Mesothelial cell of epicardium (in vitro differentiated cells): Measurements from ENCODE around the gene BLTP2. TPM values are rescaled to one million over a fixed set of nuclear protein-coding genes. Genes with fewer than 3 reads are reported as not detected.

ENCODE experiments used
- DNase-seq, 2 experiments: peaks; one replicate each; pipeline ENCODE4 v3.0.0; 2021; ENCODE audit warnings: low spot score in 2 of 2; ENCODE audit not compliant: unreplicated experiment in 2 of 2
- H3K27ac Mint-ChIP-seq: 2 replicates; pipeline ENCODE4 v1.8.0; 2021; ENCODE audit warnings: mixed read lengths
- H3K27me3 Mint-ChIP-seq: 2 replicates; pipeline ENCODE4 v1.8.0; 2021; ENCODE audit warnings: low read depth, mixed read lengths
- H3K36me3 Mint-ChIP-seq: 2 replicates; pipeline ENCODE4 v1.8.0; 2021; ENCODE audit warnings: mixed read lengths
- H3K4me1 Mint-ChIP-seq: 2 replicates; pipeline ENCODE4 v1.8.0; 2021; ENCODE audit warnings: mixed read lengths
- H3K4me3 Mint-ChIP-seq: 2 replicates; pipeline ENCODE4 v1.8.0; 2021; ENCODE audit warnings: mild to moderate bottlenecking, moderate library complexity, mixed read lengths
- H3K9me3 Mint-ChIP-seq: 2 replicates; pipeline ENCODE4 v1.8.0; 2021; ENCODE audit warnings: mixed read lengths
- total RNA-seq: library from RNA; stranded (reverse); gene quantifications from 3 replicates; pipeline ENCODE4 v1.2.1, GENCODE V29; 2021
- TF ChIP-seq, protein P1 (sequence below): fragments of 200-600 bp; sonication (generic); IDR thresholded peaks from one replicate; pipeline ENCODE4 v1.5.0; 2021; ENCODE audit warnings: antibody characterized with exemption; ENCODE audit not compliant: unreplicated experiment

Gene BLTP2
- total RNA-seq: 155 to 162 TPM (median 157 TPM) in 3 replicates

DNA sequence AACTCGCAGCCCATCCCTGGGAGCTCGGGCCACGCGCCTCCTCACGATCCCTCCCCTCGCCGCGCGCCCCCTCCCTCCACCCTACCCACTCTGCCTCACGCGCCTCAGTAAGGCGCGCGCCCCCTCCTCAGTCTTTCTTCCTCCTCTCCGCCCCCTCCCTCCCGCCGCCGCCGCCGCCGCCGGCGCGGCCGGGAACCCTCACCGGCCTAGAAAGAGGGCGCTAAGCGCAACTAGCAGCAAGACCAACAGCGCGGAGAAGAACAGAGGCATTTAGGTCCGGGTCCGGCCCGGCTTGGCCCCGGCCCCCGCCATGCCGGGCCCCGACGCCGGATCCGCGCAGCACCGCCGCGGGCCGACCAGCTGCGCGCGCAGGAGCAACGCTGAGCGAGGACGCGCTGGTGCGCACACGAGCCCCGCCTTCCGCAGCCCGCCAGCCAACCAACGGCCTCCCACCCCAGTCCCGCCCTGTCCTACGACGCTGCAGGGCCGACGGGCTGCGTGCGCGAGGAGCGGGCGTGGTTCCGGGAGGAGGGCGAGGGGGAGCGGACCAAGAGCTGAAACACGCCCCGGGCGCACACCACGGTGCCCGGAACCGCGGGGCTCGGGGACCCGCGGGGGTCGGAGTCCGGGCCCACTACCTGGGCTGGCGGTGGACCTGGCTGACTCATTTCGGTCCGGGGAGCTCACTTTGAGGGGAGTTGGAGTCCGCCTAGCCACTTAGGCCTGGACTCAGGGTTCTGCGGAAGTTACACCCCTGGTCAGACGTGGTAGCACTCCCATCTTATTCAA, at the start of gene BLTP2:
Gene BLTP2 (minus strand): TSS at position 372 of the 789 bp plus-strand sequence. CDS start 102 bp downstream, at position 270.
- H3K4me1 Mint-ChIP-seq: peaks cover 29% of the 10 kb centered on the region
- no peaks in the 10 kb centered on the region for H3K27me3 Mint-ChIP-seq
- H3K27ac Mint-ChIP-seq: peak within 1 kb of the TSS; percentile 89
- TF ChIP-seq, protein P1, sequence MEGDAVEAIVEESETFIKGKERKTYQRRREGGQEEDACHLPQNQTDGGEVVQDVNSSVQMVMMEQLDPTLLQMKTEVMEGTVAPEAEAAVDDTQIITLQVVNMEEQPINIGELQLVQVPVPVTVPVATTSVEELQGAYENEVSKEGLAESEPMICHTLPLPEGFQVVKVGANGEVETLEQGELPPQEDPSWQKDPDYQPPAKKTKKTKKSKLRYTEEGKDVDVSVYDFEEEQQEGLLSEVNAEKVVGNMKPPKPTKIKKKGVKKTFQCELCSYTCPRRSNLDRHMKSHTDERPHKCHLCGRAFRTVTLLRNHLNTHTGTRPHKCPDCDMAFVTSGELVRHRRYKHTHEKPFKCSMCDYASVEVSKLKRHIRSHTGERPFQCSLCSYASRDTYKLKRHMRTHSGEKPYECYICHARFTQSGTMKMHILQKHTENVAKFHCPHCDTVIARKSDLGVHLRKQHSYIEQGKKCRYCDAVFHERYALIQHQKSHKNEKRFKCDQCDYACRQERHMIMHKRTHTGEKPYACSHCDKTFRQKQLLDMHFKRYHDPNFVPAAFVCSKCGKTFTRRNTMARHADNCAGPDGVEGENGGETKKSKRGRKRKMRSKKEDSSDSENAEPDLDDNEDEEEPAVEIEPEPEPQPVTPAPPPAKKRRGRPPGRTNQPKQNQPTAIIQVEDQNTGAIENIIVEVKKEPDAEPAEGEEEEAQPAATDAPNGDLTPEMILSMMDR: no peak
- H3K36me3 Mint-ChIP-seq: peaks cover 22% of the 10 kb centered on the region
- peak; percentile 88 to 92 for DNase-seq
- H3K9me3 Mint-ChIP-seq: no peaks in the 10 kb centered on the region
- H3K4me3 Mint-ChIP-seq: peak within 1 kb of the TSS; percentile 83

DNA sequence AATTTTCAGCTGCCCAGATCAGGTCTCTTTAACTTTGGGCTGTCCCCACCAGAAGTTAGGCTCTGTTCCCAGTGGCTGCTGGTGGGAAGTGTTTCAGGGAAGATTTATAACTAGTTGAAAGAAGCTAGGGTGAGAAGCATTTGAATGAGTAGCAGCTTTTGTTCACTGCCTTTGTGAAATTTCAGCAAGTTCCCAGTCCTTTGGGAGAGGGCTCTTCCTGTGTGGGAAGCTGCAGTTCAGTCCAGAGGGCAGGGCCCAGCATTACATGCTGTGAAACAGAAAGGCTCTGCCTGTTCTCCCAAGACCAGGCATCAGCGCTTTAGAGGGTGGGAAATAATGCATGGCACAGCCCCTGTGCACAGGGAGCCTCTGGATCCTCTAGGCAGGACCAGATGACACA, 48.9 kb upstream of the BLTP2 start:
- no peak overlapping the region for H3K27ac Mint-ChIP-seq
- TF ChIP-seq, protein P1: no peak
- H3K9me3 Mint-ChIP-seq: no peaks in the 10 kb centered on the region
- H3K27me3 Mint-ChIP-seq: no peaks in the 10 kb centered on the region
- H3K4me1 Mint-ChIP-seq: no peaks in the 10 kb centered on the region
- no peak for DNase-seq
- H3K4me3 Mint-ChIP-seq: no peak overlapping the region
- H3K36me3 Mint-ChIP-seq: peaks cover 48% of the 10 kb centered on the region

DNA sequence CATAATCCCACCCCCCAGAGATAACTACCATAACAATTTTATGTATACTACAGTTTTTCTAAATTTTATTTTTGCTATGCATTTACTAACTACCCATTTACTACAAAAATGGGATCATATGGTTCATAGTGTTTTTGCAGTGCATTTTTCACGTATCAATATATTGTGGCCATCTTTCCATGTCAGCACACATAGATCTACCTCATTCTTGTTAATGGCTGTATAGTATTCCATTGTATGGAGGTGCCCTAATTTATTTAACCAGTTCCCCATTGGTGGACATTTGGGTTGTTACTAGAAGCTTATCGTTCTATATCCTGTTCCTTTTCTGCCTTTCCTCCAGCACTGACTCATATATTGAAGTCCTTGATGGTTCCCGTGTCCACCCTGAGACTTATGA, 44.1 kb upstream of the BLTP2 start:
- H3K9me3 Mint-ChIP-seq: peaks cover 4% of the 10 kb centered on the region
- H3K27ac Mint-ChIP-seq: no peak overlapping the region
- no peak overlapping the region for H3K4me3 Mint-ChIP-seq
- H3K27me3 Mint-ChIP-seq: no peaks in the 10 kb centered on the region
- peaks cover 60% of the 10 kb centered on the region for H3K36me3 Mint-ChIP-seq
- DNase-seq: no peak
- H3K4me1 Mint-ChIP-seq: no peaks in the 10 kb centered on the region
- TF ChIP-seq, protein P1: no peak

DNA sequence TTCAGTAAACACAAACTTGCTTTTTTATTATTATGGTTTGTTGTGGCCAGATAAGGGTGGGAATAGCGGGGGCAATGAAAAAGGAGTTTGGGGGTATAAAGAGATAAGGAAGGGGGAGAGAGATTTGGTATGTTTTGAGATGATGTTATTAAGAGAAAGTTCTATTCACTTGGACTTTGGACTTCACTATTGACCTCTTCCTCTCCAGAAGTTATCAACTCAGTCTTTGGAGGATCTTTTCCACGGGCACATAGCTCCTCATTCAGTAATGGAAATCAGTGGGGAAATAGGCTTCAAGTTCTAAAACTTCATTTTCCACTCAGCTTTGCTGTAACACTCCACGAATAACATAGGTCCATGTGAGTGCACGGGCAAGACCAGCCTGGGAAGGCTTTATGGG, 43.5 kb upstream of the BLTP2 start:
- Mint-ChIP-seq H3K4me3 (no peak overlapping the region), H3K27ac (no peak overlapping the region), H3K36me3 (peaks cover 58% of the 10 kb centered on the region), H3K4me1 (no peaks in the 10 kb centered on the region), H3K27me3 (no peaks in the 10 kb centered on the region), H3K9me3 (peaks cover 4% of the 10 kb centered on the region)
- no peak for DNase-seq
- TF ChIP-seq, protein P1: no peak

DNA sequence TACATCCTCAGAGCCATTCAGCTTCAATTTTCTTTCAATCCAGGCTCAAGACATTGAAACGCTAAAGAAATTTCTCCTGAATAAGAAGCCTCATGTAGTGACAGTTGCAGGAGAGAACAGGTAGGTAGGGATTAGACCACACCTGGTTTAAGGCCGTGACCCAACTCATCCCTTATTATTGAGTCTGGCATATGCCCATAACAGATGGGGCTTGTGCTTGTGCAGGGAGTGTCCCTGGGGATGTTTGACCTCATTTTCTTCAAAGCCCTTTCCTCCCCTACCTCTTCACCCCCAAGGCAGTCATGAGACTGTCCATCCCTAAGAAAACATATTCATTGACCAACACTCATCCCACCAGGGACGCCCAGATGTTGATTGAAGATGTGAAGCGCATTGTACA, 41.3 kb upstream of the BLTP2 start:
- H3K4me3 Mint-ChIP-seq: no peak overlapping the region
- TF ChIP-seq, protein P1: no peak
- H3K27me3 Mint-ChIP-seq: no peaks in the 10 kb centered on the region
- DNase-seq: no peak
- no peak overlapping the region for H3K27ac Mint-ChIP-seq
- H3K36me3 Mint-ChIP-seq: peaks cover 62% of the 10 kb centered on the region
- H3K4me1 Mint-ChIP-seq: no peaks in the 10 kb centered on the region
- peaks cover 4% of the 10 kb centered on the region for H3K9me3 Mint-ChIP-seq
